ENCODE measurements around the gene KRTAP22-2.

Gene KRTAP22-2

GRCh38 chr21:30590297-30590696 lies at the start of gene KRTAP22-2:
TSS of gene KRTAP22-2 (minus strand) at chr21:30590397.
- DNase-seq (ENCODE audit: low spot score) = no peak

- no peak for DNase-seq (ENCODE audit: low spot score)
These were observed 48.5 kb upstream of the KRTAP22-2 start for GRCh38 chr21:30638686-30639085.

- DNase-seq (ENCODE audit: low spot score) = no peak
These were observed 44.7 kb upstream of the KRTAP22-2 start, which contains the start of gene KRTAP20-2 for GRCh38 chr21:30634906-30635305. TSS of gene KRTAP20-2 (plus strand) at chr21:30635206. CDS start at chr21:30635264, 58 bp downstream.

- DNase-seq (ENCODE audit: low spot score) = no peak
These were observed 39.0 kb upstream of the KRTAP22-2 start for GRCh38 chr21:30629200-30629599.

- no peak for DNase-seq (ENCODE audit: low spot score)
These were observed 37.9 kb upstream of the KRTAP22-2 start for GRCh38 chr21:30628109-30628508.

- no peak for DNase-seq (ENCODE audit: low spot score)
These were observed 35.4 kb upstream of the KRTAP22-2 start for GRCh38 chr21:30625449-30626165.

- DNase-seq (ENCODE audit: low spot score) = no peak
These were observed 33.2 kb upstream of the KRTAP22-2 start for GRCh38 chr21:30623362-30623761.

- no peak for DNase-seq (ENCODE audit: low spot score)
These were observed 30.3 kb upstream of the KRTAP22-2 start, which contains the start of gene KRTAP20-4 for GRCh38 chr21:30620522-30620921. TSS of gene KRTAP20-4 (plus strand) at chr21:30620627.

GRCh38 chr21:30620080-30620479 lies 29.9 kb upstream of the KRTAP22-2 start:
- no peak for DNase-seq (ENCODE audit: low spot score)

- DNase-seq (ENCODE audit: low spot score) = no peak
These were observed 25.9 kb upstream of the KRTAP22-2 start, which contains the start of gene KRTAP20-1 for GRCh38 chr21:30616125-30616524. TSS of gene KRTAP20-1 (plus strand) at chr21:30616425. CDS start at chr21:30616455, 30 bp downstream.

- DNase-seq (ENCODE audit: low spot score) = no peak
These were observed 25.0 kb upstream of the KRTAP22-2 start for GRCh38 chr21:30615199-30615598.

- DNase-seq (ENCODE audit: low spot score) = no peak
These were observed 23.6 kb upstream of the KRTAP22-2 start, which contains the start of gene KRTAP6-1 for GRCh38 chr21:30613836-30614235. TSS of gene KRTAP6-1 (minus strand) at chr21:30613930. CDS start at chr21:30613904, 26 bp downstream.

- no peak for DNase-seq (ENCODE audit: low spot score)
These were observed 21.9 kb upstream of the KRTAP22-2 start for GRCh38 chr21:30612132-30612531.

GRCh38 chr21:30605968-30606367 lies 15.8 kb upstream of the KRTAP22-2 start:
- DNase-seq (ENCODE audit: low spot score) = no peak

- DNase-seq (ENCODE audit: low spot score) = no peak
These were observed 10.6 kb upstream of the KRTAP22-2 start, which contains the start of gene KRTAP22-1 for GRCh38 chr21:30600787-30601186. TSS of gene KRTAP22-1 (plus strand) at chr21:30601087.

GRCh38 chr21:30598802-30599201 lies 8.6 kb upstream of the KRTAP22-2 start, which contains the start of gene KRTAP6-2:
TSS of gene KRTAP6-2 (minus strand) at chr21:30598902. CDS start at chr21:30598874, 28 bp downstream.
- DNase-seq (ENCODE audit: low spot score) = no peak

GRCh38 chr21:30592140-30592539 lies 1.9 kb upstream of the KRTAP22-2 start, which contains the start of gene KRTAP6-3:
TSS of gene KRTAP6-3 (plus strand) at chr21:30592440. CDS start at chr21:30592446, 6 bp downstream.
- no peak for DNase-seq (ENCODE audit: low spot score)

GRCh38 chr21:30582870-30583269 lies 7.3 kb downstream of the KRTAP22-2 start:
- no peak for DNase-seq (ENCODE audit: low spot score)

GRCh38 chr21:30580132-30580531 lies 10.1 kb downstream of the KRTAP22-2 start:
- DNase-seq (ENCODE audit: low spot score) = no peak

- no peak for DNase-seq (ENCODE audit: low spot score)
These were observed 10.9 kb downstream of the KRTAP22-2 start for GRCh38 chr21:30579346-30579745.

GRCh38 chr21:30577766-30578165 lies 12.4 kb downstream of the KRTAP22-2 start:
- DNase-seq (ENCODE audit: low spot score) = no peak

- no peak for DNase-seq (ENCODE audit: low spot score)
These were observed 22.6 kb downstream of the KRTAP22-2 start for GRCh38 chr21:30567617-30568016.

- no peak for DNase-seq (ENCODE audit: low spot score)
These were observed 26.6 kb downstream of the KRTAP22-2 start for GRCh38 chr21:30563630-30564029.

Data from hematopoietic multipotent progenitor cell treated with erythropoietin and hydrocortisone succinate and interleukin-3 and kit ligand, for 17 days (in vitro differentiated cells).